Measurements from ENCODE around the gene CALR3. TPM values are rescaled to one million over a fixed set of nuclear protein-coding genes. Genes with fewer than 3 reads are reported as not detected.
"Not testable (repeated sequence)": the region's sequence is repeated elsewhere in the genome, so short reads cannot be mapped to it uniquely, and the experiment has no call there.

Gene CALR3
- total and polyA plus RNA-seq, 9 donors = 0.17 to 0.22 TPM; not detected in 7

DNA sequence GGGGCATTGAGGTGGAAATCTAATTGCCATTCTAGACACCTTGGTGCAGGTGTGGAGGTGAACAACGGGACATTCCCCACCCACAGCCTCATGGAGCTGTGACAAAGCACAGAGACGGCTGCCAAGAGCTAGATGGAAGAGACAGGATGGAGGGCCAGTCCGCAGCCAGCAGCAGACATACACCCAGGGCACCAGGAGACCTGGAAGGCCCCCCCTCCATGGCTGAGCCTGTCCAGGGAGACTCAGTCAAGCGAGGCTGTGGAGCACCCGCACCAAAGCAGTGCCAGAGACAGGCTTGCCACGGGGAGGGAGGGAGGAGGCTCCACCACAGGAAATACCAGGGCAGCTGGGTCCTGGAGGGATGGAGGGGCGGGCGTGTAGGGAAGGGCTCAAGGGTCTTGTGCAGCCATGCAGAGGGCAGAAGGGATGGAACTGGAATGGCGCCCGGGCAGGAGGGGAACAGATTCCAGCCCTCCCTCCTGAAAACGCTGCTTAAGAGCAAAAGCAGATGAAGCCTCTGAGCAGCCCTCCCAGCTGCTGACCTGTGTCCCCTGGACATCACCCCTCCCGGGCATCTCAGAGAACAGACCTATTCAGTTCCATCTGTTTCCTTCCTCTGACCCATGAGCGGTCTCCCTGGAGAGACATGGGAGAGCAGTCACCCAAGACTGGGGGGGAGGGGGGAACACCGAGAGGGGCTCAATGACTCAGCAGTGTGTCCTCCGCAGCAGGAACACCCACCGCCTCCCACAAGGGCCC lies 38.6 kb downstream of the CALR3 start:
- Histone ChIP-seq H3K27ac (ENCODE audit: low read length) (peak overlapping the region; percentile 42), H3K4me1 (ENCODE audit: control insufficient read depth, insufficient read depth, low read length) (peaks cover 51% of the 10 kb centered on the region), H3K4me3 (ENCODE audit: low read length) (no peak overlapping the region), H3K36me3 (ENCODE audit: control insufficient read depth, insufficient read depth, low read length) (no peaks in the 10 kb centered on the region), H3K9me3 (replicated peaks; ENCODE audit: control insufficient read depth, low read depth, low read length) (no peaks in the 10 kb centered on the region), H3K27me3 (ENCODE audit: control insufficient read depth, insufficient read depth, low read length) (no peaks in the 10 kb centered on the region)
- DNase-seq = peak; percentile 72
- WGBS (ENCODE audit: insufficient coverage) = 19% methylated on average over 7 of the region's 16 CpGs

DNA sequence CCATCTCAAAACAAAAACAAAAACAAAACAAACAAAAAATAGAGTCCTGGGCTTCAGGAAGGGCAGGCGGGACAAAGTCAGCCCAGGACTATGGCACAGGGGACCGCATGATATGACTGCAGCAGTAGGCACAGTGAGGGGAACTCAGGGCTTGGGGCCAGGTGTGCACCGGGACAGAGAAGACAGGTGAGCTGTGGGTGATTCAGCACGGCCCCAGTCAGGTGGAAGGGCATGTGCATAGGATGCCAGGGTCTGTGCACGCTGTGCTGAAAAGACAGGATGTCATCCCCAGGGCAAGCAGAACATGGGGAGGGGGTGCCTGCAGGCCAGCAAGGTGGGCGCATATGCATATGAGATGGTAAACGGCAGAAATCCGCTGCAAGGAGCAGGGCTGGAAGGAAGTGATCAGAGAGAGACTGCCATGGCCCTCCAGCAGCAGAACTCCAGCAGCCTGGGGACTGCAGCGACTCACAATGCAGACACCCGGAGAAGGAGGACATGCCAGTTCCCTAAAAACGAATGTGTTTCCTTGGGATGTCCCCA lies 39.2 kb downstream of the CALR3 start:
- WGBS (ENCODE audit: insufficient coverage) = 57% methylated on average over 8 of the region's 11 CpGs
- Histone ChIP-seq H3K4me1 (ENCODE audit: control insufficient read depth, insufficient read depth, low read length) (peaks cover 46% of the 10 kb centered on the region), H3K27me3 (ENCODE audit: control insufficient read depth, insufficient read depth, low read length) (no peaks in the 10 kb centered on the region), H3K4me3 (ENCODE audit: low read length) (no peak overlapping the region), H3K27ac (ENCODE audit: low read length) (no peak overlapping the region), H3K36me3 (ENCODE audit: control insufficient read depth, insufficient read depth, low read length) (no peaks in the 10 kb centered on the region), H3K9me3 (replicated peaks; ENCODE audit: control insufficient read depth, low read depth, low read length) (no peaks in the 10 kb centered on the region)
- DNase-seq = no peak

DNA sequence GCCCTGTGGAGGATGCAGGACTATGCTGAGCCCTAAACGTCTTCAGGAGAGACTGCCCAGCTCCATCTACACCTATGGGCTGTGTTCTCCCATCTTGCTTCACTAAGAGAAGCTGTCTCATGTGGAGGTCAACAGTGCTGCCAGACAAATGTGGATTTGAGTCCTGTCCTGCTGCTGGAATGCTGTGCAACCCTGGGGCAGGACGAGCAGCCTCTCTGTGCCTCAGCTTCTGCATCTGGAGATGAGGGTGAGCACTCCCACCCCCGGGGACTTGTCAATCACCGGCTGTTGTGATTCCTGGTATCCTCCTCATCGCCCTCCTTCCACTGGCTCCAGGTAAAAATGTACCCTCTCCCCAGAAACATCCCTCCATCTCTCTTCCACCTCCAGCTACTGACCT lies 40.5 kb downstream of the CALR3 start:
- WGBS (ENCODE audit: insufficient coverage) = 90% methylated on average over 5 of the region's 5 CpGs
- Histone ChIP-seq H3K27ac (ENCODE audit: low read length) (no peak overlapping the region), H3K4me3 (ENCODE audit: low read length) (no peak overlapping the region), H3K9me3 (replicated peaks; ENCODE audit: control insufficient read depth, low read depth, low read length) (no peaks in the 10 kb centered on the region), H3K36me3 (ENCODE audit: control insufficient read depth, insufficient read depth, low read length) (no peaks in the 10 kb centered on the region), H3K4me1 (ENCODE audit: control insufficient read depth, insufficient read depth, low read length) (peaks cover 40% of the 10 kb centered on the region), H3K27me3 (ENCODE audit: control insufficient read depth, insufficient read depth, low read length) (no peaks in the 10 kb centered on the region)
- no peak for DNase-seq

DNA sequence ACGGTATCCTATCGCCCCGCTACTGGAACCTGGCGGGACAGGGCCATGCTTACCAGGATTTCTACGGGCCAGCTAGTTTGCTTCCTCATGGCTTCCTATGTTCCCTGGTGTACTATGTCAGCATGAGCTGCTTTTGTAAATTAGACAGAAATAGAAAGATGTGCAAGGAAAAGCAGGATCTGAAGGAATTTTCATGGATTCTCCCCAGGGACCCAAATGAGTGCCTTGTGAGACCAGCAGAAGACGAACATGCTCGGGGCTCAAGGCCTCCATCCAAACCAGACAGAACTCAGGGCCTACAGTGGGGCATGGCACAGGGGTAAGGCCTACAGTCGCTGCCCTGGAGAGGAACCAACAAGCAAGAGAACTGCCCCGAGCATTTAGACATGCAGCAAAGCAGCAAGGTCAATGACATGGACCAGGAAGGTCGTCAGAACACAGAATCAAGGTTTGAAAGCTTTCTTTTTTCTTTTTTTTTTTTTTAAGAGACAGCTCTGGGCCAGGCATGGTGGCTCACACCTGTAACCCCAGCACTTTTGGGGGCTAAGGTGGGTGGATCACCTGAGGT lies 41.5 kb downstream of the CALR3 start:
- Histone ChIP-seq H3K4me3 (ENCODE audit: low read length) (no peak overlapping the region), H3K27ac (ENCODE audit: low read length) (no peak overlapping the region), H3K4me1 (ENCODE audit: control insufficient read depth, insufficient read depth, low read length) (peaks cover 37% of the 10 kb centered on the region), H3K27me3 (ENCODE audit: control insufficient read depth, insufficient read depth, low read length) (no peaks in the 10 kb centered on the region), H3K9me3 (replicated peaks; ENCODE audit: control insufficient read depth, low read depth, low read length) (no peaks in the 10 kb centered on the region), H3K36me3 (ENCODE audit: control insufficient read depth, insufficient read depth, low read length) (no peaks in the 10 kb centered on the region)
- no peak for DNase-seq
- WGBS (ENCODE audit: insufficient coverage) = 34% methylated on average over 6 of the region's 10 CpGs

DNA sequence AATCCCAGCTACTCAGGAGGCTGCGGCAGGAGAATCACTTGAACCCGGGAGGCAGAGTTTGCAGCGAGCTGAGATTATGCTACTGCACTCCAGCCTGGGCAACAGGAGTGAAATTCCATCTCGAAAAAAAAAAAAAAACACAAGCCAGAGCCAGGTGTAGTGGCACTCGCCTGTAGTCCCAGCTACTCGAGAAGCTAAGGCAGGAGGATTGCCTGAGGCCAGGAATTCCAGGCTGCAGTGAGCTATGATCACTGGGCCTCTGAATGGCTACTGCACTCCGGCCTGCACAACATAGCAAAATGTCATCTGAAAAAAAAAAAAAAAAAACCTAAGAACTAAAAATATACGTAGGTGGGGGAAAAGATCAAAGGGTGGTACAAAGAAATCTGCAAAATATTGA lies 43.6 kb downstream of the CALR3 start:
- Histone ChIP-seq H3K27ac (ENCODE audit: low read length) (no peak overlapping the region), H3K36me3 (ENCODE audit: control insufficient read depth, insufficient read depth, low read length) (no peaks in the 10 kb centered on the region), H3K4me1 (ENCODE audit: control insufficient read depth, insufficient read depth, low read length) (peaks cover 20% of the 10 kb centered on the region), H3K27me3 (ENCODE audit: control insufficient read depth, insufficient read depth, low read length) (no peaks in the 10 kb centered on the region), H3K9me3 (replicated peaks; ENCODE audit: control insufficient read depth, low read depth, low read length) (no peaks in the 10 kb centered on the region), H3K4me3 (ENCODE audit: low read length) (no peak overlapping the region)
- 76% methylated on average over 5 of the region's 8 CpGs for WGBS (ENCODE audit: insufficient coverage)
- no peak for DNase-seq

DNA sequence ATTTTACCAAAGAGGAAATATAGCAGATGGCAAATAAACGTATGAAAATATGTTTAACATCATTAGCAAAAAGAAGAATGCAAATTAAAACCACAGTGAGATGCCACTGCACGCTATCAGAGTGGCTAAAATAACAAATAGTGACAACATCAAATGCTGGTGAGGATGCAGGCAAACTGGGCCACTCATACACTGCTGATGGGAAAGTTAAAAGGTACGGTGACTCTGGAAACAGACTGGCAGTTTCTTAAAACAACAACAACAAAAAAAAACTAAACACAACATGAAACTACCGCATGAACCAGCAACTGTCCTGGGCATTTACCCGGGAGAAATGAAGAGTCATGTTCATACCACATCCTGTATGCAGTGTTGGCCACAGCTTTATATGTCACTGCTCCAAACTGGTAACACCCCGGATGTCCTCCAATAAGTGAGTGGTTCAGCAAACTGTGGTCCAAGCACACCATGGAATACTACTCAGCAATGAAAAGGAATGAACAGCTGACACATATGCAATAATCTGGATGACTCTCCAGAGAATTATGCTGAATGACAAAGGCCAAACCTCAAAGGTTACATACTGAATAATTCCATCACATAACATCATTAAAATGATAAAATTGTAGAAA lies 46.5 kb downstream of the CALR3 start:
- Histone ChIP-seq H3K27me3 (ENCODE audit: control insufficient read depth, insufficient read depth, low read length) (no peaks in the 10 kb centered on the region), H3K36me3 (ENCODE audit: control insufficient read depth, insufficient read depth, low read length) (peaks cover 6% of the 10 kb centered on the region), H3K4me1 (ENCODE audit: control insufficient read depth, insufficient read depth, low read length) (peaks cover 31% of the 10 kb centered on the region), H3K4me3 (ENCODE audit: low read length) (no peak overlapping the region), H3K9me3 (replicated peaks; ENCODE audit: control insufficient read depth, low read depth, low read length) (no peaks in the 10 kb centered on the region), H3K27ac (ENCODE audit: low read length) (no peak overlapping the region)
- WGBS (ENCODE audit: insufficient coverage) = 87% methylated on average over 2 of the region's 6 CpGs
- DNase-seq = no peak

DNA sequence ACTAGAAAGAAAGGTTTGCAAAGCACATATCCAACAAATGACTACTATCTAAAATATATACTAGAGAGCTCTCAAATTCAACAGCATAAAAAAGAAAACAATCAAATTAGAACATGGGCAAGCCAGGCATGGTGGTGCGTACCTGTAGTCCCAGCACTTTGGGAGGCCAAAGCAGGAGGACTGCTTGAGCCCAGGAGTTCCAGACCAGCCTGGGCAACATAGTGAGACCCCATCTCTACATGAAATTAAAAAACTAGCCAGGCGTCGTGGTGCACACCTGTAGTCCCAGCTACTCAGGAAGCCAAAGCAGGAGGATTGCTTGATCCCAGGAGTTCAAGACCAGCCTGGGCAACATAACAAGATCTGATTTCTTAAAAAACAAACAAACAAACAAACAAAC lies 47.1 kb downstream of the CALR3 start:
- not testable (repeated sequence) for H3K9me3 ChIP-seq (replicated peaks; ENCODE audit: control insufficient read depth, low read depth, low read length); H3K27me3 ChIP-seq (ENCODE audit: control insufficient read depth, insufficient read depth, low read length); DNase-seq; H3K4me3 ChIP-seq (ENCODE audit: low read length); H3K27ac ChIP-seq (ENCODE audit: low read length); H3K36me3 ChIP-seq (ENCODE audit: control insufficient read depth, insufficient read depth, low read length)
- H3K4me1 ChIP-seq (ENCODE audit: control insufficient read depth, insufficient read depth, low read length) = peaks cover 26% of the 10 kb centered on the region
- whole genome bisulfite sequencing (ENCODE audit: insufficient coverage) = 87% methylated on average over 3 of the region's 3 CpGs

DNA sequence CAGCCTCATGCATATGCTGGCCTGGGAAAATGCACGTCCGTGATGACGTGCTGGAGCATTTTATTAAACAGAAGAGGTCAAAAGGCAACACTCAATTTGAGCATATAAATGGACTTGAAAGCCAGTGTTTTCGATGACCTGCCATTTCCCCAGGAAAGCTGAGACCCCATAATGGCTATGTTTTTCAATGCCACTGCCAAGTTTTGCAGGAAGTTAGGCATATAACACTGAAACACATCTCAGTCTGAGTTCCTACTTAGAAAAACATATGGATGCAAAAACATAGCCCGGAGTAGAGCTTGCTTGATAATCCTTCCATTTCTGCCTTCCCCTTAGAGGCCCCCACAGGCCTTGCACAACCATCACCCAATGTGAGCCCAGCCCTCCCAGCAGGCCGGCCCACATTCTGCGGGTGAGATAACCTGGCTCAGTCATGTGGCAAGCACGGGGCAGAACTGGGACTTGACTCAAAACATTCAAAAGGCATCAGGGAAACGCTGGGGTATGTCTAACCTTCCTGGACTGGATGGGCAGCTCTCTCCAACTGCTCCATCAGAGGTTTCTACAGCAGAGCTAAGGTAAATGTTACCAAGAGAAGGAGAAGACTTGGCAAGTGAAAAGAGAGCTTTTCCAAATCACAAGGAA lies 49.1 kb downstream of the CALR3 start:
- H3K4me3 ChIP-seq (ENCODE audit: low read length) = no peak overlapping the region
- peaks cover 6% of the 10 kb centered on the region for H3K36me3 ChIP-seq (ENCODE audit: control insufficient read depth, insufficient read depth, low read length)
- no peaks in the 10 kb centered on the region for H3K9me3 ChIP-seq (replicated peaks; ENCODE audit: control insufficient read depth, low read depth, low read length)
- peak overlapping the region; percentile 60 for H3K27ac ChIP-seq (ENCODE audit: low read length)
- H3K27me3 ChIP-seq (ENCODE audit: control insufficient read depth, insufficient read depth, low read length) = no peaks in the 10 kb centered on the region
- peak; percentile 86 for DNase-seq
- WGBS (ENCODE audit: insufficient coverage) = 11% methylated on average over 9 of the region's 9 CpGs
- peaks cover 31% of the 10 kb centered on the region for H3K4me1 ChIP-seq (ENCODE audit: control insufficient read depth, insufficient read depth, low read length)

DNA sequence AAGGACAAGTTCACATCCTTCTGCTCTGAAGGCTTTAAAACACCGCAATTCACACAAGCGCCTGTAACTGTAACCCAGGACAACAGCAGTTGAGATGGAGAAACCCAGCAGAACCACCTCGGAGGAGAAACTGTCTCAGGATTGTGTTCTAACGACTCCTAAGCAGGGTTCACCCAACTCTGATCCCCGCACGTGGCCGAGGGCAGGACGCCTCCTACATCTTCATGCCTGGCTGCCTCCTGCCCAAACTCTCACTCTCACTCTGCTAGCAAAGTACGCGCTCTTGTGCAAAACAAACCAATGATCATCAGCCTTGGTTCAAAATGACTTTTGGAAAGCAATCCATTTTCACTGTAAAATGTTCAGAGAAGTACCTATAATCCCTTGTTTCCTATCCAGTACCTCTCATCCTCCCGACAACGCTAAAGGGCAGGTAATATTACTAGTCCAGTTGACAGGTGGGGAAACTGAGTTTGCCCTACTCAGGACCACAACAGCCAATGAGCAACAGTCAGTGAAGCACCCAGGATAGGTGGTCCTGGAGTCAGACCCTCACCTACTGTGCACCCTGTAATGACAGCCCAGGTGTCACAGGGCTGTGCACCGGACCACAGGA lies 49.8 kb downstream of the CALR3 start:
- Histone ChIP-seq H3K9me3 (replicated peaks; ENCODE audit: control insufficient read depth, low read depth, low read length) (no peaks in the 10 kb centered on the region), H3K27ac (ENCODE audit: low read length) (peak overlapping the region; percentile 60), H3K27me3 (ENCODE audit: control insufficient read depth, insufficient read depth, low read length) (no peaks in the 10 kb centered on the region), H3K4me3 (ENCODE audit: low read length) (no peak overlapping the region), H3K36me3 (ENCODE audit: control insufficient read depth, insufficient read depth, low read length) (peaks cover 9% of the 10 kb centered on the region), H3K4me1 (ENCODE audit: control insufficient read depth, insufficient read depth, low read length) (peaks cover 35% of the 10 kb centered on the region)
- no peak for DNase-seq
- 62% methylated on average over 11 of the region's 13 CpGs for WGBS (ENCODE audit: insufficient coverage)
